ENCODE results near the gene CD248. TPM values are rescaled to one million over a fixed set of nuclear protein-coding genes. Genes with fewer than 3 reads are reported as not detected.

CD248 gene
- total and polyA plus RNA-seq, 2 experiments from 2014 or later = 2.4 to 3.8 TPM

- Histone ChIP-seq H3K4me1 (ENCODE audit: insufficient read depth) (no peaks in the 10 kb centered on the region; the same call in 1 of the 2 replicates), H3K4me3 (no peak overlapping the region), H3K27me3 (ENCODE audit: insufficient read depth) (no peaks in the 10 kb centered on the region), H4K20me1 (replicated peaks; ENCODE audit: insufficient read depth) (no peaks in the 10 kb centered on the region; the same call in 1 of the 2 replicates), H3F3A (replicated peaks; ENCODE audit: low read depth) (no peaks in the 10 kb centered on the region), H3K9me2 (ENCODE audit: insufficient read depth) (no peaks in the 10 kb centered on the region), H3K4me2 (no peak overlapping the region), H3K36me3 (ENCODE audit: insufficient read depth) (no peaks in the 10 kb centered on the region), H3K79me2 (replicated peaks; ENCODE audit: insufficient read depth) (peaks cover 9% of the 10 kb centered on the region), H3K27ac (ENCODE audit: low read depth) (no peak overlapping the region), H2AFZ (no peak overlapping the region)
- Mint-ChIP-seq H3K36me3 (ENCODE audit: low read depth) (peaks cover 31% of the 10 kb centered on the region), H3K27ac (no peak overlapping the region), H3K4me1 (peaks cover 12% of the 10 kb centered on the region; the same call in 2 of the 3 replicates), H3K27me3 (ENCODE audit: insufficient read depth, low read depth, poor library complexity) (peaks cover 18% of the 10 kb centered on the region), H3K4me3 (no peak overlapping the region), H3K9me3 (no peaks in the 10 kb centered on the region)
- TF ChIP-seq NANOG (IDR thresholded peaks at IDR 0.05; ENCODE audit: borderline replicate concordance) = no peak
- TF ChIP-seq EZH2phosphoT487 (IDR thresholded peaks at IDR 0.05; ENCODE audit: unreplicated experiment) = no peak
- TF ChIP-seq POLR2AphosphoS5 (IDR thresholded peaks at IDR 0.05; ENCODE audit: low read depth) = no peak
- no peak for TF ChIP-seq EZH2 (IDR thresholded peaks at IDR 0.05; ENCODE audit: low read depth, unreplicated experiment)
- no peak for TF ChIP-seq CREB1 (CRISPR knock-in tag; IDR thresholded peaks at IDR 0.05; ENCODE audit: low read depth)
- TF ChIP-seq ZNF462 (CRISPR knock-in tag; IDR thresholded peaks at IDR 0.05) = no peak
- TF ChIP-seq ETS1 (IDR thresholded peaks at IDR 0.05) = no peak
- TF ChIP-seq, protein P1, sequence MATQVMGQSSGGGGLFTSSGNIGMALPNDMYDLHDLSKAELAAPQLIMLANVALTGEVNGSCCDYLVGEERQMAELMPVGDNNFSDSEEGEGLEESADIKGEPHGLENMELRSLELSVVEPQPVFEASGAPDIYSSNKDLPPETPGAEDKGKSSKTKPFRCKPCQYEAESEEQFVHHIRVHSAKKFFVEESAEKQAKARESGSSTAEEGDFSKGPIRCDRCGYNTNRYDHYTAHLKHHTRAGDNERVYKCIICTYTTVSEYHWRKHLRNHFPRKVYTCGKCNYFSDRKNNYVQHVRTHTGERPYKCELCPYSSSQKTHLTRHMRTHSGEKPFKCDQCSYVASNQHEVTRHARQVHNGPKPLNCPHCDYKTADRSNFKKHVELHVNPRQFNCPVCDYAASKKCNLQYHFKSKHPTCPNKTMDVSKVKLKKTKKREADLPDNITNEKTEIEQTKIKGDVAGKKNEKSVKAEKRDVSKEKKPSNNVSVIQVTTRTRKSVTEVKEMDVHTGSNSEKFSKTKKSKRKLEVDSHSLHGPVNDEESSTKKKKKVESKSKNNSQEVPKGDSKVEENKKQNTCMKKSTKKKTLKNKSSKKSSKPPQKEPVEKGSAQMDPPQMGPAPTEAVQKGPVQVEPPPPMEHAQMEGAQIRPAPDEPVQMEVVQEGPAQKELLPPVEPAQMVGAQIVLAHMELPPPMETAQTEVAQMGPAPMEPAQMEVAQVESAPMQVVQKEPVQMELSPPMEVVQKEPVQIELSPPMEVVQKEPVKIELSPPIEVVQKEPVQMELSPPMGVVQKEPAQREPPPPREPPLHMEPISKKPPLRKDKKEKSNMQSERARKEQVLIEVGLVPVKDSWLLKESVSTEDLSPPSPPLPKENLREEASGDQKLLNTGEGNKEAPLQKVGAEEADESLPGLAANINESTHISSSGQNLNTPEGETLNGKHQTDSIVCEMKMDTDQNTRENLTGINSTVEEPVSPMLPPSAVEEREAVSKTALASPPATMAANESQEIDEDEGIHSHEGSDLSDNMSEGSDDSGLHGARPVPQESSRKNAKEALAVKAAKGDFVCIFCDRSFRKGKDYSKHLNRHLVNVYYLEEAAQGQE (IDR thresholded peaks at IDR 0.05; ENCODE audit: unreplicated experiment) = no peak
- TF ChIP-seq ZNF331 (CRISPR knock-in tag; IDR thresholded peaks at IDR 0.05; ENCODE audit: low read depth) = no peak
- TF ChIP-seq JUNB (IDR thresholded peaks at IDR 0.05; ENCODE audit: unreplicated experiment) = no peak
- no peak for TF ChIP-seq CTCF (conservative IDR thresholded peaks at IDR 0.05; ENCODE audit: low read depth in 2 of 2)
- TF ChIP-seq STAT1 (IDR thresholded peaks at IDR 0.05; ENCODE audit: unreplicated experiment) = no peak
- ATAC-seq = no peak
- no peak for DNase-seq (ENCODE audit: low spot score)
Observed at GRCh38 chr11:66275396-66275795, 41.4 kb downstream of the CD248 start.
